MM.1S (cell line): Measurements from ENCODE around the gene CS.
"Not testable (repeated sequence)": the region's sequence is repeated elsewhere in the genome, so short reads cannot be mapped to it uniquely, and the experiment has no call there.

ENCODE experiments used
- EZH2 ChIP-seq: fragments of 300-600 bp; sonication (generic); optimal IDR thresholded peaks from 2 replicates; pipeline ENCODE3; 2017; ENCODE audit warnings: low read depth, mild to moderate bottlenecking, antibody characterized with exemption, low read length, mixed read lengths
- EZH2phosphoT487 ChIP-seq: fragments of 300-600 bp; sonication (generic); IDR thresholded peaks from 2 replicates; pipeline ENCODE4 v1.6.1; 2018; ENCODE audit warnings: antibody characterized with exemption, low read length
- TF ChIP-seq, protein P1 (sequence below): fragments of 300-600 bp; sonication (generic); IDR thresholded peaks from 2 replicates; pipeline ENCODE4 v1.5.1; 2016; ENCODE audit warnings: antibody characterized with exemption, low read length, mixed read lengths

DNA sequence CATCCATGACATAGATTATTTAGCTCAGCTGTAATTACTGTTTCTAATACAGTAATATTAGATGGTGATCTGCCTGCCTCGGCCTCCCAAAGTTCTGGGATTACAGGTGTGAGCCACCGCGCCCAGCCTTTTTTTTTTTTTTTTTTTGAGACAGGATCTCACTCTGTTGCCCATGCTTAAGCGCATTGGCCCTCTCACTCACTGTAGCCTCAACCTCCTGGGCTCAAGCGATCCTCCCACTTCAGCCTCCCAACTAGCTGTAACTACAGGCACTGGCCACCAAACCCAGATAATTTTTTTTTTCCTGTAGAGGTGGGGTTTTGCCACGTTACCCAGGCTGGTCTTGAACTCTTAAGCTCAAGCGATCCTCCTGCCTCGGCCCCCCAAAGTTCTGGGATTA, 35.4 kb upstream of the CS start:
- TF ChIP-seq, protein P1, sequence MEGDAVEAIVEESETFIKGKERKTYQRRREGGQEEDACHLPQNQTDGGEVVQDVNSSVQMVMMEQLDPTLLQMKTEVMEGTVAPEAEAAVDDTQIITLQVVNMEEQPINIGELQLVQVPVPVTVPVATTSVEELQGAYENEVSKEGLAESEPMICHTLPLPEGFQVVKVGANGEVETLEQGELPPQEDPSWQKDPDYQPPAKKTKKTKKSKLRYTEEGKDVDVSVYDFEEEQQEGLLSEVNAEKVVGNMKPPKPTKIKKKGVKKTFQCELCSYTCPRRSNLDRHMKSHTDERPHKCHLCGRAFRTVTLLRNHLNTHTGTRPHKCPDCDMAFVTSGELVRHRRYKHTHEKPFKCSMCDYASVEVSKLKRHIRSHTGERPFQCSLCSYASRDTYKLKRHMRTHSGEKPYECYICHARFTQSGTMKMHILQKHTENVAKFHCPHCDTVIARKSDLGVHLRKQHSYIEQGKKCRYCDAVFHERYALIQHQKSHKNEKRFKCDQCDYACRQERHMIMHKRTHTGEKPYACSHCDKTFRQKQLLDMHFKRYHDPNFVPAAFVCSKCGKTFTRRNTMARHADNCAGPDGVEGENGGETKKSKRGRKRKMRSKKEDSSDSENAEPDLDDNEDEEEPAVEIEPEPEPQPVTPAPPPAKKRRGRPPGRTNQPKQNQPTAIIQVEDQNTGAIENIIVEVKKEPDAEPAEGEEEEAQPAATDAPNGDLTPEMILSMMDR = not testable (repeated sequence)
- not testable (repeated sequence) for TF ChIP-seq EZH2phosphoT487, EZH2
